ENCODE data around the gene ST6GALNAC4.
"Not testable (repeated sequence)": the region's sequence is repeated elsewhere in the genome, so short reads cannot be mapped to it uniquely, and the experiment has no call there.

ST6GALNAC4 gene

DNA sequence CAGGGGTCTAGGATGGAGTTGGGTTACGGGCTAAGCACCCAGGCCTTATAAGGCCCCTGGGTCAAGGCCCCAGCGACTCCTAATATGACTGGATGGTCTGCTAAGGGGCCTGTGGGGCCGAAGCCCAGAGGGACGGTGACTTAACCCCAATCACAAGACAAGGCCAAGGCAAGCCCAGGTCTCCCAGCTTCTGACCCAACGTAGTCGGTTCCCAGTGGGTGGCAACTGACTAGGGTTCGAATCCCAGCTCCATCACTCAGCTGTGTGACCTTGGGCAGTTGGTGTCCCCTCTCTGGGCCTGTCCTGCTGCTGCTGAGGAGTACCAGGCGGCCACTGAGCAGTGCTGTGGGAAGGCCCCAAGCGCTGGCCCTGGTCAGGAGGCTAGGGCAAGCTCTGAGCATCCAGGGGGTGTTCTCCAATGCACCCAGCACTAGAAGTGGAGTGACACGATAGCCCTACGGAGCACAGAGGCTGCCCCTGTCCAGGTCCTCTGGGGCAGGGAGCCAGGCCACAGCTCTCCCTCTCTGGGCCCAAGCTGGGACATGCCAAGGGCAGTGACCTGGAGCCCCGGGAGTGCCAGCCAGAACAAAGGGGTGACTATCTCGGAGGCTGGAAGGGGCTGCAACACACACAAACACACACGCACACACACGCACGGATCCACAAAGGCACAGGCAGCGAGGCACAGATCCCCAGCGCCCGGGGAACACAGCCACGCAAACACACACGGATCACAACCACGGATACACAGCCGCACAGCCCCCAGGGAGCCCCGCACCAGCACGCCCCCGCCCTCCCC, 39.9 kb downstream of the ST6GALNAC4 start:
- in situ Hi-C loops (cut with MboI; ENCODE audit: low sequenced_read_pairs): no loop called here

DNA sequence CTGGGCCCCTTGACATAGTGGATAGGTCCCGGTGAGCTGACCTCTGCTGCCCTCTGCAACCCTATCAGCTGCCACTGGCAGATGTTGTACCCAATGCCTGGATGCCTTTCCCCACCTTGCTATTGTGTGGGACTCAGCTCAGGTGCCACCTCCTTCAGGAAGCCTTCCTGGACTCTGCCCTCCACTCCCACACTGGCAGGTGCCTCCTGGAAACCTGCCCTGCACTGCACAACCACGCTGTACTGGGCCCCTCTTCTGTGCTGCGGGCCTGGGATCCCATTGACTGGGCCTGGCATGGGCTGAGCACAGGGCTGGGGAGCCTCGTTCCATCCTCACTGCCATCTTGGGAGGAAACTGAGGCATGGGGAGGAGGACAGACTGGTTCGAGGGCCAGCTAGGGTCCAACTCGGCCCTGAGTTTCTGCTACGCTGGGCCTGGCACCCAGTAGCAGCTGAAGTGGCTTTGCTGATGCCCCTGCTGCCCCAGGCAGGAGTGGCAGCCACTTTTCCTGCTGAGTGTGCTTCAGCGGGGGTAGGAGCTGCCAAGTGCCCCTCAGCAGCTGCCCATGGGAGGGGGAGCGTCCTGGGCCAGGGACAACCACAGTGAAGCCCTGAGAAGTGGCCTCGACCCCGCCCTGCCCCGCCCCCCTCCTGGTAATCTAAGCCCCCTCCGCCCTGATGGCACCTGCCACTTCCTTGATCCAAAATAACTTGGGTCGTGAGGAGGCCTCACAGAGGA, 40.6 kb downstream of the ST6GALNAC4 start:
- in situ Hi-C loops (cut with MboI; ENCODE audit: low sequenced_read_pairs): no loop called here

DNA sequence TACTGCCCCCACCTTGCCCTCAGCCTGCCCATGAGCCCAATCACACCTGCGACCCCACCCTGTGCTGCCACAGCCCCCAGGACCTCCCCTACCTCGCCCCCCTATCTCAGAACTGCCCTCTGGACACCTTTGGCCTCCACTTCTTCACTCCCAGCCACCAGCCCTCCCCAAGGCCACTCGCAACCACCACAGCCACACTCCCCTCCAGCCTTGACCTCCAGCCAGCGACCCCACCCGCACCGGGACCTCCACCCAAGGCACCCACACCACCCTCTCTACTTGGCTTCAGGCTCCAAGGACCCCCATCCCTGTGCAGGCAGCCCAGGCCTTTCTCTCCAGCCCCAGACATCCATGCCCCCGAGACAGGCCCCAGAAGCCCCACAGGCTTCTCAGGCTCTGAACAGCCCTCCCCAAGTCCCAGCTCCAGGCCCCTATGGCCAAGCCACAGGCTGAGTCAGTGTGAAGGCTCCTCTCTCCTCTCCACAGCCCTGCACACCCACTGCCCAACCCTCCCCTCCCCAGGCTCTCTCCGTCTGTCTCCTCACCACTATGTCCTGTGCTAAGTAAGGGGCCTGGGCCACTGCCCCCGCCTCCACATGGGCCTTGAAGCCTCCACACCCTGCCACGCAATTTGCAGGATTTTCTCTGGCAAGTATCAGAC, 41.4 kb downstream of the ST6GALNAC4 start:
- in situ Hi-C loops (cut with MboI; ENCODE audit: low sequenced_read_pairs): no loop called here

DNA sequence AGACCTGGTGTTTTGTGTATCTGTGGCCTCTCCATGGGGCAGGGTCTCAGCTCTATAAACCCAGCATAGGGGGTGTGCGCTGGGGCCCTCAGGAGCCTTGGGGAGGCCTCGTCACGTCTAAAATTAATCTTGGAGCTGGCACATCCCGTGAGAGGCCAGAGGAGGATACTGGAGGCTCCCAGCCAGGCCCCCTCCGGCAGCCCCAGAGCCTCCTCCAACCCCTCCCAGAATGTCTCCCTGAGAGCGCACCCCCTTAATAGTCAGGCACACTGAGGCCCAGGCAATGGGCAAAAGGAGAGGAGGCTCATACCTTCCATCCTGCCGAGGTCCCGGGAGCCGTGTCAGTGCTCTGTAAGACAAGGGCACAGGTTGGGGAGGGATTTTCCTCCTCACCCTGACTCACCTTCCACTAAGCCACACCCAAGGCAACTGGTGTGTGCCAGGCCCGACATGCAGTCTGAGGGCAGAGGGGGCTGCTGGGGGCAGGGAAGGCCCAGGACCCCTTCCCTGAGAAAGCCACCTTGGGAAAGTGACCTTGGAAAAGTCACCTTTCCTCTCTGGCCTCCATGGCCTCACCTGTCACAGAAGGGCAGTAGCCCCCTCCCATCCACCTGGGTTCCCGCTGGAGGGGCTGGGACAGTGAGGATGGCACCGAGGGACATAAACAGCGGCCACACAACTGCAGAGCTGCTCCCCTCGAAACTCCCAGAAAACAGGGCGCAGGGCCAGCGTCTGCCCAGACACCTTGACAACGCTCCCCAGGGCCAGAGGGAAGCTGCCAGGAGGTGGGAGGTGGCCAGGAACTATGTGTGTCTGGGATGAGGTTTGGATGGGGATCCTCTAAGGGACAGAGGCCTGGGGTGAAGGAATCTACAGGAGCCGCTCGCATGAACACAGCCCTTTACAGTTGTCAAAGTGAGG, 42.3 kb downstream of the ST6GALNAC4 start:
- in situ Hi-C loops (cut with MboI; ENCODE audit: low sequenced_read_pairs): no loop called here

DNA sequence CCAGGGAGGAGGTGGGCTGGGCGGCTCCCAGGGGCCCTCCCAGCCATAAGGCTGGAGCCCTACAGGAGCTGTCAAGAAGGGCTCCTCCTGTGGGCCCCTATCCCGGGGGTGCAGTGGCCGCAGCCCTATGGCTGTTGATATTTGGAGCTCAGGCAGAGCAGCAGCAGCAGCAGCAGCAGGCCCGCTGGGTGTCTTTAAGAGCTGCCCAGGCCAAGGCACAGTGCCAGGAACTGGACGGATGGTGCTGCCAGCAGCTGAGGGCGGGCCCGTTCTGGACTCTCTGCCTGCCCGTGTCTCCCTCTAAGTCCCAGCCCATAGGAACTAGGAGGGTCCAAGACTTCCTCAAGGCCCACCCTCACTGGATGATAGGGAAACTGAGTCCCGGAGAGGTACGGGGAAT, 43.0 kb downstream of the ST6GALNAC4 start:
- in situ Hi-C loops (cut with MboI; ENCODE audit: low sequenced_read_pairs): no loop called here

DNA sequence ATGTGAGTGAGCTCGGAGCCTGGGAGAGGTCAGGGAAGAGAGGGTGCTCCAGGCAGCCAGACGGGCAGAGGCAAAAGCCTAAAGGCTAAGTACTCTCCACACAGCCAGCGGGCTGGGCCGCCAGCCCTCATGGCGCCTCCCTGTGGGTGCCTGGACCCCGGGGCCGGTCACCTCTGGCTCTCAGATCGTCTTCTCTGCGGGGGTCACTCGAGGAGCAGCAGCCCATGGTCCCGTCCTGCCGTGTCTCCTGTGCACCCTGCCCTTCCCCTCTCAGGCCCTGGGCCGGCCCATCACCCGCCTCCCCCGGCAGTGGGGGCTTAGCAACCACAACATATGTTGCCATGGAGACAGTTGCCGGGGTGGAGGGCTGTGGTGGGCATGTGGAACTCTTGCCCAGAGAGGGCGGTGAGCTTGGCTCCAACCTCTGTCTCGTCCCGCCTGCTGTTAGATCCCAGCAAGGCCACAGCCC, 43.6 kb downstream of the ST6GALNAC4 start:
- in situ Hi-C loops (cut with MboI; ENCODE audit: low sequenced_read_pairs): no loop called here

DNA sequence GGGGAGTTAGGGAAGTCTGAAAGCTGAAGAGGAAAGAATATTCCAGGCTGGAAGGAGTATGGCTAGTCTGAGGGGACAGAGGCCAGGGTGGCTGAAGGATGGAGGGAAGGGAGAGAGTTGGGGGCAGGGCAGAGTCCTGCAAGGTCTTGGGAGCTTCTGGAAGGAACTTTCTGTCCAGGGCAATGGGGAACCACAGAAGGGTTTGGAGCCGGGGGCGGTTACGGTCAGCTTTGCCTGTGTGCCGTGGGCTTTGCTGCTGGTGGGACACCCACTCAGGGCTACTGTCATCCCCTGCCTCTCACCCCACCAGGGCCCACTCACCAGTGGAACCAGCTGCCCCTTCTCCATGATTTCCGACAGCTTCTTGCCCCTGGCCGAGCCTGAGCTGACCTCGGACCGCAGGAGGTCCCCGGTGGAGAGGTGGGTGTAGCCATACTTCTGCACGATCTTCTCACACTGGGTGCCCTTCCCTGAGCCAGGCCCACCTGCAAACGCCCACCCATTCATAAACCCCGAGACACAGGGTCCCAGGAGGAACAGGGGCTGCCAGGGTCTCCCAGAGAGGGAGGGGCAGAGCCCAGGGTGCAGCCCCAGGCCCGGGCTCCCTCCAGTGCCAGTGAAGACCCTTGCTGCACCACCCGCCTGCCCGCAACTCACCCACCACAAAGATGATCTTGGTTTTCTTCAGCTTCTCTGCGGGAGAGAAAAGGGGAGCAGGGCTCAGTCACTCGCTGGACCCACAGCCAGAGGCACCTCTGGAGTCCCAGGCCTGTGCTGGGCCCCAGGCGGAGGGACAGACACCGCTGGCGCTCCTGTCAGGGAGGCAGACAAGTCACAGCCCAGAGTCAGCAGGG, 44.2 kb downstream of the ST6GALNAC4 start:
- in situ Hi-C loops (cut with MboI; ENCODE audit: low sequenced_read_pairs): no loop called here

DNA sequence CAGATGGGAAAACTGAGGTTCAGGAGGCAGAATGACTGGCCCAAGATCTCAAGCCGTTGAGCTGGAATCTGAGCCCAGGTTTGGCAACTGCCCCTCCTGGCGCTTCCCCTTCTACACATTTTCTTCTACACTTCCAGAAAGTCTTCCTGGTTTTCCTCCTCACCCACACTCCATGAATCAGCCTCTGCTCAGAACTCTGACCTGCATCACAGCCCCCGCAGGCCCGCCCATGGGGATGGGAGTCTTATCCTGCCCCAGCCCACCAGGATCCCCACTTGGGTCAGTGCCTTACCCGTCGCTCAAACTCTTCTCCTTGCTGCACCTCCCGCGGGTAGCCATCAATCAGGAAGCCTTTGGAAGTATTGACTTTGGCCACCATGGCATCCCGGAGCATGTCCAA, 45.3 kb downstream of the ST6GALNAC4 start:
- in situ Hi-C loops (cut with MboI; ENCODE audit: low sequenced_read_pairs): no loop called here

DNA sequence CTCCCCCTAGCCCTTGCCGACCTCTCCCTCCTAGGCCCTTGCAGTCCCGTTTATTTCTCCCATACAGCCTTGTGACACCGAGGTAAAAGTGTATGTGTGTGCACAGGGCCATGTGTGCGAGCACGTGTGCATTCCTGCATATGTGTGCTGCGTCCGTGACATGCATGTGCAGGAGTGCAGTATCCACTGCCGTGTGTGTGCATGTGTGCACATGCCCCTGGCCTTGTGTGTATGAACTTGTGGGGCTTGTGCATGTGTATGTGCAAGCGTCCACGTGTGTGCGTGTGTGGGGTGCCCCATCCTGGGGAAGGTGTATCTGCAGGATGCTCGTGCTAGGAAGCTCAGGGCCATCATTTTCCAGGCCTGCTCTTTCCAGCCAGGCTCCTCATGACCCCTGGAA, 46.0 kb downstream of the ST6GALNAC4 start:
- in situ Hi-C loops (cut with MboI; ENCODE audit: low sequenced_read_pairs): no loop called here

DNA sequence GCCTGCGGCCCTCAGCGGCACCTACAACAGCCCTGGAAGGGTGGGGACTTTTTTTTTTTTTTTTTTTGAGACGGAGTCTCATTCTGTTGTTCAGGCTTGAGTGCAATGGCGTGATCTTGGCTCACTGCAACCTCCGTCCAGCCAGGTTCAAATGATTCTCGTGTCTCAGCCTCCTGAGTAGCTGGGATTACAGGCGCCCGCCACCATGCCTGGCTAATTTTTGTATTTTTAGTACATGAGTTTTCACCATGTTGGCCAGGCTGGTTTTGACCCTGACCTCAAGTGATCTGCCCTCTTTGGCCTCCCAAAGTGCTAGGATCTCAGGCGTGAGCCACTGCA, 46.7 kb downstream of the ST6GALNAC4 start:
- in situ Hi-C loops (cut with MboI; ENCODE audit: low sequenced_read_pairs): not testable (repeated sequence)

DNA sequence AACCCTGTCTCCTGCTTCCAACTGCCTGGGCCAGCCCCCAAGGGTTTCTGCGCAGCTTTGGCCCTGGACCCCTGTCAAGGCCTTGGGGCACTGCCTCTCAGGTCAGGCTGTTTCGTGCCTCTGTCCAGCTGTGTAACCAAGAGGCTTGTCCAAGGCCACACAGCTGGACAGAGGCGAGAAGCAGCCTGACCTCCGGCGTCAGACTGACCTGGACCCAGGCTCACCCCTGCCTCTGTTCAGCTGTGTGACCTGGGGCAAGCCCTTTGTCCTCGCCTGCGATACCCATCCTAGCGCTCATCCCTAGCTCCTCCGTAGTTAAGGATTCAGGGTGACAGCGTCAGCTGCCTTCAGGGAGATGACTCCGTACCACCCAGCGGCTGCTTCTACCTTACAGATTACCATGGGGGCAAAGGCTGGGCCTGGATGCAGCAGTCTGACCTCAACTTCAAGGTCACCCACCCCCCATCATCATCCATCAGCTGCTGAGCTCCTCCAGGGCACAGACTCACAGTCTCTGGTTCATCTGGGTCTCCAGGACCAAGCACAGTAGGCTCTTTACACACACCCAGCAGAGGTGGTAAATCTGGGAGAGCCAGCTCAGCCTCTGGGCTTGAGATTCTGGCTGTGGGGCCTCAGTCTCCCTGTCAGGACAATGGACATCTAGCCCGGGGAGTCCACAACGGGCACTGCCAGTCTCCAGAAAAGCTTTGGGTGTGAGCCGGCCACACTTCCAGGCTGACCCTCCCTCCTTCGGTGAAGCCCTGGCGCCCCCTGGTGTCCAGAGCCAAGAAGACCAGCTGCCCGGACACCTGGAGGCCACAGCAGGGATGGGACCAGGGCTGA, 47.3 kb downstream of the ST6GALNAC4 start:
- in situ Hi-C loops (cut with MboI; ENCODE audit: low sequenced_read_pairs): loop anchor here (10.0 kb wide), 1 partner anchor 135 kb away; the partner anchor contains the start of gene TOR2A

DNA sequence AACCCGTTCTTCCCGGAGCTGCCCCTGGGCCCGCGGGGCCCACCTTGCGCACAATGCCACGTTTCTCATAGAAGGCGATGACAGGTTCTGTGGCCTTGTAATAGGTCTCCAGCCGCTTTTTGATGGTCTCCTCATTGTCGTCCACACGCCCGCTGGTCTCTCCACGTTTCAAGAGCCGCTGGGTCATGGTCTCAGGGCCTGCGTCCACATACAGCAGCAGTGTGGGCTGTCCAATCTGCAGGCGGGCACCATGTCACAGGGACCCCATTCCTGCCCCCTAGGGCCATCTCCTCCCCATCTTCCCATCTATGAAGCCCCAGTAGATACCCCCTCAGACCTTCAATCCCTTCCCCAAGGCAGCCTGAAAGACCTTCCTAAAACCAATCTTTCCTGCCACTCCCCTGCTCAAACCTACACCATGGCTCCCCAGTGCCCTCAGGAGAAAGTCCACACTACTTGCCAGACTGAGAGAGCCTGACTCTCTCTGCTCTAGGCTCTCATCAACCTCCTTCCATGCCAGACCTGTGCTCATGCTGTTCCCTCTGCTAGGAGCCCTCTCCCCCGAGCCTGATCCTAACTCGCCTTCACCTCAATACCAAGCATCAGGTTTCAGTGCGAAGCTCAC, 48.5 kb downstream of the ST6GALNAC4 start:
- in situ Hi-C loops (cut with MboI; ENCODE audit: low sequenced_read_pairs): loop anchor here (10.0 kb wide), 1 partner anchor 134 kb away; the partner anchor contains the start of gene TOR2A

DNA sequence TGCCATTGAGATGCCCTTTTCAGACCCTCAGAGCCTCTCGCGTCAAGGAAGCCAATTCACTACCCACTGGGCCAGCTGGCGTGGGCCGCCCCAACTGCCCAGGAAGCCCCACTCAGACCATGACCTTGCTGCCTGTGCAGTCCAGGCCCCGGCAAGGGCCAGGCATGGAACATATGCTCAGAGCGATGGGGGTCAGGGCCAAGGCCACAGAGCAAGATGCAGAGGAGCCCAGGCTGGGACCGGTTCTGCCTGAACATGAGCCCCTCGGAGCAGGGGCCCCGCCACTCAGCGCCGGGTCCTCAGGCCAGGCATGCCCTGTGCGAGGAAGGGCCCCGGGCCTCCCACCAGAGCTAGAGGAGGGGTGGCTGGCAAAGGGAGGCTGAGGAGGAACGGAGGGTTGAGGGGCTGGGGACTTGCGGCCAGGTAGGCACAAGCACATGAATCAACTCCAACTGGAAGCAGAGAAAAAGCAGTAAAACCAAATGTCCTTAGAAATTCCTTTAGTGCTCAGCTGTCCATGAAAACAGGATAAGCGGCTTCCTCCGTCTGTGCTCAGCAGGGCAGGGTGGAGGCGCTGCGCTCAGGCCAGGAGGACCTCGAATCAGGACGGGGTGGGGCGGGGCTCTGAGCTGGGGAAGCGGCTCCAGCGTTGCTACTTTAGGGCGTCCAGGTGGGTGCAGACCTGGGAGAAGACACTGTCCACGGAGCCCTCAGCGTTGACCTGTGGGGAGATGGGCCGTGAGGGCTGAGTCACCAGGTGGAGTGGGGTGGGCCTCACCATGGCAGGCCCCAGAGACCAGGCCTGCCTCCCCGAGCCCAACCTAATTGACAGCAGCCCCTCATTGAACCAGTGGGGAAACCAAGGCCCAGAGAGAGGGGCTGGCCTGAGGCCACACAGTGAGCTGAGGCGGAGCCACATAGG, 49.2 kb downstream of the ST6GALNAC4 start:
- in situ Hi-C loops (cut with MboI; ENCODE audit: low sequenced_read_pairs): loop anchor here (10.0 kb wide), 1 partner anchor 133 kb away; the partner anchor contains the start of gene TOR2A

DNA sequence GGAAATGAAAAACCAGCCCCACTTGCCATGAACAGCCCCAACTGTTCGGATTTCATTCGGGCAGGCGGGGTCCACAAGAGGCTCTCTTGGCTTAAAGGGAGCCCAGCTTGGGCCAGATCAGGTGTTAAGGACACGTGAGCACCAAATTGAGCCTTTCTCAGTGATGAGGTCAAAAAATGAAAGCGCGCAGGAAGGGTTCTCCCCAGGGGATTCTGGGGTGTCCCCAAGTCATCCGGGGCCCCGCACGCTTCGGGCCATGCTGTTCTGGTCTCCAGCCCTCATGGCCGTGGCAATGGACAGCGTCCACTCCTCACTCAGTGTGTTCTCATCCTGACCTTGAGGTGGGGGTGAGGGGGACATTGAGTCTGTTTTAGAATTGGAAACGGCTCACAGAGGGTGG, 50.3 kb downstream of the ST6GALNAC4 start:
- in situ Hi-C loops (cut with MboI; ENCODE audit: low sequenced_read_pairs): loop anchor here (10.0 kb wide), 1 partner anchor 132 kb away; the partner anchor contains the start of gene TOR2A

DNA sequence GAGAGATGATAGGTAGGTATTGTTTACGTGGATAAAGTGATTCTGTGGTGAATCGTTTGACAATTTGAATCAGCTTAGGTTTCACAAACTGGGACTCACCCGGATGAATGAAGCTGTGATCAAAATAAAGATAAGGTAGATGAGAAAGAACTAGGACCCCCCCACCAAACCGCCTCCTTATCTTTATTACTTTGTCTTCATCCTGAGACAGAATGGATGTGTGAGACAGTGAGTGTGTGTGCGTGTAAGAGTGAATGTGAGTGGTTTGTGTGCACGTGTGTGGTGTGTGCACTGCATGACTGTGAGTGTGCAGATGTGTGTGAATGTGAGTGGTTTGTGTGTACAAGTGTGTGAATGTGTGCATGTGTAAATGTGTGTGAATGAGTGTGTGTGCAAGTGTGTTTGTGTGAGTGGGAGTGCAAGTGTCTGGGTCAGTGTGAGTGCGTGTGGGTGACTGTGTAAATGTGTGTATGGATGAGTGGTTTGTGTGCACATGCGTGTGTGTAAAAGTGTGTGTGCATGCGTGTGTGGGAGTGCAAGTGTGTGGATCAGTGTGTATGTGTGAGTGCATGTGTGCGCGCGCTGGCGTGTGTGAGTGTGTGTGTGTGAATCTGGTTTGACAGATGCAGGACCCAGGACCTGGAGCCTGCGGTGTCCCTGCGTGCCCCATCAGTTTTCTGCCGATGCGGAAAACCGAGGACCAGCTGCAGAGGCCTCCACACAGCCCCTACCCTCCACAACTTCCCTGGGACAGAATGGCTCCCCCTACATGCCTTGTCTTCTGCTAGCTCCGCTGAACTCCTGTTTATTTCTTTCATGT, 51.0 kb downstream of the ST6GALNAC4 start:
- in situ Hi-C loops (cut with MboI; ENCODE audit: low sequenced_read_pairs): loop anchor here (10.0 kb wide), 1 partner anchor 131 kb away; the partner anchor contains the start of gene TOR2A

DNA sequence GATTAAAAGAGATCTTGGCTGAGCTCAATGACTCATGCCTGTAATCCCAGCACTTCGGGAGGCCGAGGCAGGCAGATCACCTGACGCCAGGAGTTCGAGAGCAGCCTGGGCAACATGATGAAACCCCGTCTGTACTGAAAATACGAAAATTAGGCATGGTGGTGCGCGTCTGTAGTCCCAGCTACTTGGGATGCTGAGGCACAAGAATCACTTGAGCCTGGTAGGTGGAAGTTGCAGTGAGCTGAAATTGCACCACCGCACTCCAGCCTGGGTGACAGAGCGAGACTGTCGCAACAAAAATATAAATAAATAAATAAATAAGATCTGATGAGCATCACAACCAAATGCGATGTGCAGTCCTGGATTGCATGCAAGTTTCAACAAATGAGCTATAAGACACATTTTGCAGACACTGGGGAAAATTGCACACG, 53.6 kb downstream of the ST6GALNAC4 start:
- in situ Hi-C loops (cut with MboI; ENCODE audit: low sequenced_read_pairs): loop anchor here (10.0 kb wide), 1 partner anchor 128 kb away; the partner anchor contains the start of gene TOR2A
